HAP-1 (cell line): ENCODE measurements around the gene MYO16.
"Not testable (repeated sequence)": the region's sequence is repeated elsewhere in the genome, so short reads cannot be mapped to it uniquely, and the experiment has no call there.

ENCODE experiments used
- DNase-seq, 2 experiments: peaks; one replicate each; pipeline ENCODE4 v3.0.0-alpha.2; 2016 to 2020; ENCODE audit warnings: low spot score in 2 of 2
- H3K27me3 ChIP-seq: fragments of 250-450 bp; sonication (Bioruptor Pico); 2 replicates; pipeline ENCODE4 v1.5.1; 2020; ENCODE audit warnings: low read depth, mild to moderate bottlenecking, moderate library complexity
- H3K36me3 ChIP-seq: fragments of 250-450 bp; sonication (Bioruptor Pico); replicated peaks from 2 replicates; pipeline ENCODE4 v1.5.1; 2020; ENCODE audit warnings: mild to moderate bottlenecking
- H3K4me1 ChIP-seq: fragments of 250-450 bp; sonication (Bioruptor Pico); 2 replicates; pipeline ENCODE4 v1.5.1; 2020; ENCODE audit warnings: mild to moderate bottlenecking
- H3K4me3 ChIP-seq: fragments of 250-450 bp; sonication (Bioruptor Pico); 2 replicates; pipeline ENCODE4 v1.5.1; 2020; ENCODE audit warnings: mild to moderate bottlenecking, moderate library complexity
- H3K9me3 ChIP-seq: fragments of 250-450 bp; sonication (Bioruptor Pico); 2 replicates; pipeline ENCODE4 v1.5.1; 2020; ENCODE audit warnings: mild to moderate bottlenecking, moderate library complexity
- in situ Hi-C: fragments of 300-500 bp; cut with MboI; formaldehyde crosslinking; loops from 3 replicates; pipeline ENCODE4 v1.14.3; 2020; ENCODE audit warnings: low sequenced_read_pairs, inconsistent platforms, mixed read lengths

Gene MYO16

GRCh38 chr13:109033090-109033489 lies 403.7 kb downstream of the MYO16 start:
- Histone ChIP-seq H3K9me3 (no peaks in the 10 kb centered on the region), H3K27me3 (no peaks in the 10 kb centered on the region), H3K4me3 (no peak overlapping the region), H3K36me3 (no peaks in the 10 kb centered on the region), H3K4me1 (no peaks in the 10 kb centered on the region)
- in situ Hi-C loops, result no loop called here
- DNase-seq, result no peak

GRCh38 chr13:109036078-109036780 lies 406.8 kb downstream of the MYO16 start:
- no peak for DNase-seq
- in situ Hi-C loops, result no loop called here
- Histone ChIP-seq H3K27me3 (no peaks in the 10 kb centered on the region), H3K4me3 (no peak overlapping the region), H3K36me3 (no peaks in the 10 kb centered on the region), H3K9me3 (no peaks in the 10 kb centered on the region), H3K4me1 (no peaks in the 10 kb centered on the region)

- Histone ChIP-seq H3K4me3 (no peak overlapping the region), H3K27me3 (no peaks in the 10 kb centered on the region), H3K36me3 (no peaks in the 10 kb centered on the region), H3K4me1 (no peaks in the 10 kb centered on the region), H3K9me3 (no peaks in the 10 kb centered on the region)
- DNase-seq, result no peak
- in situ Hi-C loops, result no loop called here
These were observed 414.2 kb downstream of the MYO16 start for GRCh38 chr13:109043636-109044035.

- in situ Hi-C loops, result no loop called here
- Histone ChIP-seq H3K4me1 (no peaks in the 10 kb centered on the region), H3K9me3 (no peaks in the 10 kb centered on the region), H3K27me3 (no peaks in the 10 kb centered on the region), H3K4me3 (no peak overlapping the region), H3K36me3 (no peaks in the 10 kb centered on the region)
- DNase-seq, result no peak
These were observed 426.4 kb downstream of the MYO16 start for GRCh38 chr13:109055850-109056249.

GRCh38 chr13:109058087-109058486 lies 428.7 kb downstream of the MYO16 start:
- Histone ChIP-seq H3K27me3 (no peaks in the 10 kb centered on the region), H3K36me3 (no peaks in the 10 kb centered on the region), H3K4me1 (no peaks in the 10 kb centered on the region), H3K9me3 (peaks cover 2% of the 10 kb centered on the region; the same call in 1 of the 2 replicates), H3K4me3 (no peak overlapping the region)
- in situ Hi-C loops, result no loop called here
- DNase-seq, result no peak

- in situ Hi-C loops, result no loop called here
- no peak for DNase-seq
- Histone ChIP-seq H3K27me3 (no peaks in the 10 kb centered on the region), H3K9me3 (0 out of 2 replicates have a peak, but pooled peaks cover 3% of the 10 kb centered on the region), H3K36me3 (no peaks in the 10 kb centered on the region), H3K4me1 (no peaks in the 10 kb centered on the region), H3K4me3 (no peak overlapping the region)
These were observed 443.1 kb downstream of the MYO16 start for GRCh38 chr13:109072505-109072904.

GRCh38 chr13:109074436-109074835 lies 445.0 kb downstream of the MYO16 start:
- DNase-seq, result no peak
- Histone ChIP-seq H3K27me3 (no peaks in the 10 kb centered on the region), H3K4me1 (no peaks in the 10 kb centered on the region), H3K9me3 (0 out of 2 replicates have a peak, but pooled peaks cover 3% of the 10 kb centered on the region), H3K36me3 (no peaks in the 10 kb centered on the region), H3K4me3 (no peak overlapping the region)
- in situ Hi-C loops, result no loop called here

GRCh38 chr13:109074853-109075252 lies 445.4 kb downstream of the MYO16 start:
- no peaks in the 10 kb centered on the region for H3K4me1 ChIP-seq
- H3K4me3 ChIP-seq, result no peak overlapping the region
- 0 out of 2 replicates have a peak, but pooled peaks cover 3% of the 10 kb centered on the region for H3K9me3 ChIP-seq
- no peaks in the 10 kb centered on the region for H3K36me3 ChIP-seq
- DNase-seq, result no peak
- H3K27me3 ChIP-seq, result no peaks in the 10 kb centered on the region
- in situ Hi-C loops, result no loop called here

- H3K9me3 ChIP-seq, result no peaks in the 10 kb centered on the region; the same call in 1 of the 2 replicates
- in situ Hi-C loops, result no loop called here
- H3K27me3 ChIP-seq, result no peaks in the 10 kb centered on the region
- no peak for DNase-seq
- no peaks in the 10 kb centered on the region for H3K36me3 ChIP-seq
- no peaks in the 10 kb centered on the region for H3K4me1 ChIP-seq
- no peak overlapping the region for H3K4me3 ChIP-seq
These were observed 458.7 kb downstream of the MYO16 start for GRCh38 chr13:109087916-109088623.

- in situ Hi-C loops, result no loop called here
- no peak for DNase-seq
- Histone ChIP-seq H3K27me3 (no peaks in the 10 kb centered on the region), H3K4me3 (no peak overlapping the region), H3K4me1 (no peaks in the 10 kb centered on the region), H3K36me3 (no peaks in the 10 kb centered on the region), H3K9me3 (no peaks in the 10 kb centered on the region; the same call in 1 of the 2 replicates)
These were observed 459.2 kb downstream of the MYO16 start for GRCh38 chr13:109088624-109088917.

GRCh38 chr13:109090796-109091195 lies 461.4 kb downstream of the MYO16 start:
- Histone ChIP-seq H3K36me3 (no peaks in the 10 kb centered on the region), H3K4me3 (no peak overlapping the region), H3K9me3 (no peaks in the 10 kb centered on the region; the same call in 1 of the 2 replicates), H3K27me3 (no peaks in the 10 kb centered on the region), H3K4me1 (no peaks in the 10 kb centered on the region)
- DNase-seq, result no peak
- in situ Hi-C loops, result no loop called here

- H3K4me1 ChIP-seq, result no peaks in the 10 kb centered on the region
- H3K4me3 ChIP-seq, result no peak overlapping the region
- no peaks in the 10 kb centered on the region for H3K27me3 ChIP-seq
- in situ Hi-C loops, result no loop called here
- H3K9me3 ChIP-seq, result no peaks in the 10 kb centered on the region; the same call in 1 of the 2 replicates
- H3K36me3 ChIP-seq, result no peaks in the 10 kb centered on the region
- no peak for DNase-seq
These were observed 461.8 kb downstream of the MYO16 start for GRCh38 chr13:109091249-109091648.

- in situ Hi-C loops, H3K4me1 ChIP-seq: not testable (repeated sequence)
These were observed 462.8 kb downstream of the MYO16 start for GRCh38 chr13:109092186-109092585.

GRCh38 chr13:109093998-109094397 lies 464.6 kb downstream of the MYO16 start:
- no peaks in the 10 kb centered on the region for H3K36me3 ChIP-seq
- in situ Hi-C loops, result no loop called here
- no peaks in the 10 kb centered on the region; the same call in 1 of the 2 replicates for H3K9me3 ChIP-seq
- H3K27me3 ChIP-seq, result no peaks in the 10 kb centered on the region
- DNase-seq, result no peak
- no peak overlapping the region for H3K4me3 ChIP-seq
- H3K4me1 ChIP-seq, result no peaks in the 10 kb centered on the region

More at GRCh38 chr13:109092186-109092585, 462.8 kb downstream of the MYO16 start:
- H3K9me3 ChIP-seq, H3K4me3 ChIP-seq, DNase-seq, H3K27me3 ChIP-seq, H3K36me3 ChIP-seq: not testable (repeated sequence)
